HG03108 (cell line): ENCODE measurements around the gene MTPN.

ENCODE experiments used
- ATAC-seq: cut with Tn5 transposase; IDR thresholded peaks from one replicate; pipeline ENCODE4 v1.9.1; 2021; ENCODE audit warnings: moderate library complexity; ENCODE audit not compliant: unreplicated experiment

The MTPN gene

GRCh38 chr7:135930565-135931461, 46.3 kb downstream of the MTPN start:
- no peak for ATAC-seq

DNA sequence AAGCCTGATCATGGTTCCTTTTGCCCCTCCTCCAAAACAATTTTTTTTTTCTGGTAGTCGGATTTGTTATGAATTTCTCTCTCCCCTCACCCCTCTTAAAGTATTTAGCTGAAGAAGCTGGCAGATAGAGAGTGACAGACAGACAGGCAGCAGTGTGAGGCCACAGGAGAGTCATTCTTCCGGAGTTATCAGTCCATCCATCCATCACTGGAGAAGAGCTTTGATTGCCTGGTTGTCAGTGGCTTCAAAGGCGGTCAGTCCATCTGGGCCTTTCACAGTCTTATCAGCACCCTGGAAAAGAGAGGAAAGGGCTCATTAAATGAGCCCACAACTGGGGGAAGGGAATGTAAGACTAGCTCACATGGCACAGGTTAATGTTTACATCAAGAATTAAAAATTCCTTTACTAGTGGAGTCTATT, 47.4 kb downstream of the MTPN start:
- no peak for ATAC-seq

GRCh38 chr7:135929249-135929648, 47.9 kb downstream of the MTPN start:
- ATAC-seq = no peak

- ATAC-seq = no peak
These were observed 49.0 kb downstream of the MTPN start for GRCh38 chr7:135928136-135928535.

DNA sequence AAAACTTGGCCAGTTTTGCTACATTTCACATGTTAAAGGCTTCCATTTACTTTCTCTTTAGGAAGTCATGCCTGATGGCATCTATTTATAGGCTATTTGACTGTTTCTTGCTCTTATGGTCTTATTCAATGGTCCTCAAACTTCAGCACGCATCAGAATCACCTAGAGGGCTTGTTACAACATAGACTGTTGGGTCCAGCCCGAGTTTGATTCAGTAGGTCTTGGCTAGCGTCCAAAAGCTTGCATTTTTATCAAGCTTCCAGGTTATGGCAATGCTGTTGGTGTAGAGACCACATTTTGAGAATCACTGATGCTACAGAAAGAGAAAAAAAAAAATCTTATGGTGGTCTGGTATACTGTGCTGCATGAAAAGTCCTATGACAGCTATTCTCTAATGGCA, 51.9 kb downstream of the MTPN start:
- ATAC-seq = no peak

GRCh38 chr7:135924302-135924701, 52.9 kb downstream of the MTPN start:
- ATAC-seq = no peak

GRCh38 chr7:135922263-135922662, 54.9 kb downstream of the MTPN start:
- ATAC-seq = no peak

GRCh38 chr7:135920478-135920877, 56.7 kb downstream of the MTPN start:
- no peak for ATAC-seq

GRCh38 chr7:135919071-135919841, 57.9 kb downstream of the MTPN start:
- no peak for ATAC-seq

GRCh38 chr7:135918134-135918533, 59.0 kb downstream of the MTPN start:
- ATAC-seq = no peak

GRCh38 chr7:135917721-135918120, 59.4 kb downstream of the MTPN start:
- ATAC-seq = no peak

DNA sequence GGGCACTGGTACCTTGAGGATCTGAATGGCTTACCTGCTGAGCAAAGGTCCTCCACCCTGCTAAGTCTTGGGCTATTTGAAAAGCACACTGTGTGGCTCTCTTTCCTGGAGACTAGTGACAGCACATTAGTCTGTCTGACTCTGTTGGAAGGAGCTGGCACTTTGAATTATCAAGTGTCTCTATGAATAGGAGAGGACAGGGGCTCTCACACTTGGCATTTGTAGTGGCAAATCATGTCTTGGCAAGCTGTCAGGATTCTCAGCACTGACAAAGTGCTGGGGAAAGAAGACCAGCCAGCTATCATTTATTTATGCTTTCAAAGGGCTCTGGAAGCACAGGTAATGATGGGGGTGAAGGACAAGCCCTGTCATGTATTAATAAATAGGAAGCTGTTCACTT, 62.8 kb downstream of the MTPN start:
- no peak for ATAC-seq

GRCh38 chr7:135913404-135913803, 63.8 kb downstream of the MTPN start:
- no peak for ATAC-seq

GRCh38 chr7:135911099-135911498, 66.1 kb downstream of the MTPN start:
- no peak for ATAC-seq

DNA sequence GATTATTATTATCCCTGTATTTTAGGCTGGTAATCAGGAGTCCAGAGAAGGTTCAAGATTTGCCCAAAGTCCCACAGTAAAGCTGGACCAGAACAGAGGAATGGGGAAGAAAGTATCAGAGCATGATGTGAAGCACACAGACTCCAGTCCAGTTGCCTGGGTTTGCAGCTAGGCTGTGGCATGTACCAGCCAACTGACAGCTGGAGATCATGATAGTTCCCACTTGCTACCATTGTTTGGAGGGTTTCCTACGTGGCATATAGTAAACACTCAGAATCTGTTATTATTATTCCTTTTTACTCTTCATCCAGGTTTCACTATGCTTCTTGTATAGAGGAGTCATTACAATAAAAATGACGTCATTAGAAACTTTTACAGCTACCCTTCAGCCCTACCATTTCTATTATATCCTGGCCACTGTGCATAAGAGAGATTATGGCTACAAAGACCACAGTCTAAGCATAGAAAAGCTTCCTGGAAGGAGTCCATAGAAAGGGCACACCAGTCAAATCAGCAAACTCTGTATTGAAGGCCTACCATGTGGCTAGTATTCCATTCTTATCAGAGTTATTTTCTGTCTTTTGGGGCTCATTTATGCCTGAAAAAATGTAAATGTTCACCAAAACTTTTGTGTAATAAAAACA, 66.6 kb downstream of the MTPN start:
- ATAC-seq = no peak

DNA sequence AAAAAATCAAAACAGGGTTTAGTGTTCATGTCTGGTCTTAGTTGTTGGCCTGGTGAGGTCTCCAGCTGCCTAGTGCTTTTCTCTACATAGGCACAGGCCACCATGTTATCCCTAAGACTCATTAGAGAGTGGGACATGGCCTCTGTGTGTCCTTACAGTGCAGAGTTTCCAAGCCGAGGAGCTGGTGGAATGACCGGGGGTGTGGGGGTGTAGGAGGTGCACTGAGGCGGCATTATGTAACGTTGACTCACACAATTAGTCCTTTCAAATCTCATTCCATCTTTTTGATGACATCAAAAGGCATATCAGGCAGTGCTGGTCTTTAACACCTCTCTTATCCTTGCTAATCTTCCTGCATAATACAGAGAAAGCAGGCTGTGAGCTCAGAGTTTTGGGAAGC, 71.3 kb downstream of the MTPN start:
- ATAC-seq = no peak

DNA sequence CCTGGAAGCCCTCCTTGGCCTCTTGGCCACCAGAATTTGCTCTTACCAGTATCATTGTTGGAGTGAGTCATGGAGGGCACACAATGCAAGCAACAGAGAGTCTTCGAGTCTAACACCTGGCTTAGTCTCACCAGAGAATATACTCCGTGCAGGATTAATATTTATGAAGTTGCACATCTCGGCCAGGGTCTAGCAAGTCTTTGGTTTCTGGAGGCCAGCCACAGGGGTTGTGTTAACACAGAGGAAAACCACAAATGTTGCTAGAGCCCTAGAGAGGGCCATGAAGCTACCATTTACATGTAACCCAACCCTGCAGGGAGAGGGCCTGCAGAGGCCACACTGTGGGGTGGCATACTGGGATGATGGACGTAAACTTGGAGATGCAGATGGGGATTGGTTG, 71.8 kb downstream of the MTPN start:
- ATAC-seq = no peak

DNA sequence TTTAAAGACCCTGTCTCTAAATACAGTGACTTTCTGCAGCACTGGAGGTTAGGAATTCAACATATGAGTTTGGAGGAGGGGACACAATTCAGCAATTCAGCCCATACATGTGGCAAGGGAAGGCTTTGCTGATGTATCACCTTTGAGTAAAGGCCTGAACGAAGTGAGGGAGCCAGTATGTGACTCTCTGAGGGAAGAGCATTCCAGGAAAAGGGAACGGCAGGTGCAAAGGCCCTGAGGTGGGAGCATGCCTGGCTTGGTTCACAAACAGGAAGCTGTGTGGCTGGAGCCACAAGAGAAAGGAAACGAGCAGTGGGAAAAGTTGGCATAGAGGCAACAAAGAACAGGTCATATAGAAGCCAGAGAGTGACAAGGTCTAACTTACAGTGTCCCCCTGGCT, 72.9 kb downstream of the MTPN start:
- no peak for ATAC-seq

DNA sequence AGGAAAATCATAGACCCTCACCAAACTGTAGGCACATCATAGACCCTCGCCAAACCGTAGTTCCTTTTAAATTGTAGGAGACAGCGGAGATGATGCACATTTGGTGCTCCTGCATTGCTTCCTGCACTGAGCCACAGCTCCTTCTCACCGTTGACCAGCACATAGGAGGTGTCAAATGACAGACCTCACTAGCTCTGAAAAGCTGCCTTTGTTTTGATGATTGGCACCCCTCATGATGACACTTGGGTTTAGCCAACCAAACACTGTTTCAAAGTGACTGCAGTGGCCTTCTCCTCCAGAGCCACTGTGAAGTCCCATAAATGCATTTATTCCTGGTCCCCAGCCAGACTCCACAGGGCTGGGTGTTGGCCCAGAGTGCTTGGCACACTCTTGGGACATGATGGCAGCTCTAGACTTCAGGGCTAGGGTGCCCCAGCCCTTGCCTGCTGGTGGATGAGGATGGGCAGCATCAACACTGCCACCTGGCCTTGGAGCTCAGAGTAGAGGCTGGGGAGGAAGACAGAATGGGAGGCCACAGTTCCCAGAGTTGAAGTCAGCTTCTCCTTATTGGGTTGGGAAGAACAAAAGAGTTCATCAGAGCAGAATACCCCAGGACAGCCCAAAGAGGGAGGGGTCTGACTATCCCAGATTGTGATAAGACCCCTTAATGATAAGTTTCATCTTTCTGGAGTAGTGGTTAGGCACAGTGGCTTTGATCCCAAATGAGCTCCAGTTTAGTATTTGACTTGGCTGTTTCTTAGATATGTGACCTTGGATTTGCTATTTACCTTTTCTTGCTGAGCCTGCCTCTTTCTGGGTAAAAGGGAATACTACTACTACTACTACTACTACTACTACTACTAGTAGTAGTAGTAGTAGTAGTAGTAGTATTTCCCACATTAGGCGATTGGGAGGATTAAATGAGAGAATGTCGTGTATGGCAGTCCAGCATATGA, 75.3 kb downstream of the MTPN start:
- ATAC-seq = no peak

- ATAC-seq = no peak
These were observed 77.1 kb downstream of the MTPN start for GRCh38 chr7:135900065-135900546.
